Tibial artery (tissue), 4 donors: ENCODE data around the gene CYB561D2.

Experiments used
- DNase-seq, 2 donors: peaks; one replicate each; pipeline ENCODE4 v3.0.0-alpha.2; 2019
- H3K27ac ChIP-seq, 2 donors: fragments of 200-600 bp; sonication (generic) in 1 of 2; 1 replicate in 1 of 2; 2 replicates in 1 of 2; pipeline ENCODE4 v1.5.1; 2018 to 2019; ENCODE audit warnings: mild to moderate bottlenecking in 1 of 2
- H3K27me3 ChIP-seq, 2 donors: fragments of 200-600 bp; sonication (generic) in 1 of 2; one replicate each; pipeline versions ENCODE4 v1.5.1 to v1.6.0; 2016 to 2019
- H3K36me3 ChIP-seq, 3 donors: fragments of 200-600 bp; sonication (generic) in 2 of 3; one replicate each; pipeline ENCODE4 v1.5.1; 2016 to 2019; ENCODE audit warnings: mild to moderate bottlenecking in 2 of 3
- H3K4me1 ChIP-seq, 4 donors: fragments of 200-600 bp; sonication (generic) in 2 of 4; 1 replicate in 3 of 4; 2 replicates in 1 of 4; pipeline ENCODE4 v1.5.1; 2016 to 2019
- H3K4me3 ChIP-seq, 2 donors: fragments of 200-600 bp; sonication (generic) in 1 of 2; 1 replicate in 1 of 2; 2 replicates in 1 of 2; pipeline ENCODE4 v1.5.1; 2018 to 2019; ENCODE audit warnings: mild to moderate bottlenecking in 2 of 2
- H3K9me3 ChIP-seq, 3 donors: fragments of 200-600 bp; sonication (generic) in 1 of 3; one replicate each; pipeline ENCODE4 v1.5.1; 2016 to 2019
- CTCF ChIP-seq, 2 experiments: fragments of 200-600 bp in 1 of 2; fragments of 450-650 bp in 1 of 2; IDR thresholded peaks; one replicate each; pipeline ENCODE4 v1.5.1; 2017 to 2019; ENCODE audit warnings: antibody characterized with exemption in 2 of 2, mild to moderate bottlenecking in 1 of 2, moderate library complexity in 1 of 2
- intact Hi-C: fragments of 100-400 bp; cut with DNase I; formaldehyde crosslinking; loops from one replicate; pipeline ENCODE4 v1.15.0; 2023; ENCODE audit warnings: low total_unique reads

CYB561D2 gene

GRCh38 chr3:50337175-50337861 is 13.3 kb upstream of the CYB561D2 start:
- DNase-seq: peak; percentile 99 to 100
- H3K36me3 ChIP-seq: peaks cover 0 to 2% (median under 1%) of the 10 kb centered on the region in 3 donors
- peak overlapping the region; percentile 87 to 94 for H3K4me3 ChIP-seq
- no peak for TF ChIP-seq CTCF (IDR thresholded peaks at IDR 0.05)
- peaks cover 0 to 80% (median 59%) of the 10 kb centered on the region in 4 donors for H3K4me1 ChIP-seq
- intact Hi-C loops: no loop called here
- H3K27me3 ChIP-seq: no peaks in the 10 kb centered on the region
- H3K9me3 ChIP-seq: no peaks in the 10 kb centered on the region
- peak overlapping the region; percentile 98 to 99 for H3K27ac ChIP-seq

GRCh38 chr3:50338965-50339364 is 11.7 kb upstream of the CYB561D2 start:
- H3K36me3 ChIP-seq: no peaks in the 10 kb centered on the region
- TF ChIP-seq CTCF (IDR thresholded peaks at IDR 0.05): no peak
- DNase-seq: no peak
- H3K27me3 ChIP-seq: no peaks in the 10 kb centered on the region
- H3K27ac ChIP-seq: peak overlapping the region; percentile 98 to 99
- peaks cover 0 to 67% (median 52%) of the 10 kb centered on the region in 4 donors for H3K4me1 ChIP-seq
- H3K9me3 ChIP-seq: no peaks in the 10 kb centered on the region
- no peak overlapping the region for H3K4me3 ChIP-seq
- intact Hi-C loops: no loop called here

GRCh38 chr3:50339485-50340146 is 11.0 kb upstream of the CYB561D2 start:
- peak overlapping the region; percentile 98 to 99 for H3K27ac ChIP-seq
- intact Hi-C loops: loop anchor here (10.0 kb wide), 1 partner anchor 1635 kb away; the partner anchor contains the start of genes ABHD14A and ABHD14B
- no peak for TF ChIP-seq CTCF (IDR thresholded peaks at IDR 0.05)
- DNase-seq: no peak
- H3K4me1 ChIP-seq: peaks cover 0 to 60% (median 46%) of the 10 kb centered on the region in 4 donors
- no peaks in the 10 kb centered on the region for H3K9me3 ChIP-seq
- H3K4me3 ChIP-seq: peak overlapping the region; percentile 55 to 62
- H3K36me3 ChIP-seq: no peaks in the 10 kb centered on the region
- H3K27me3 ChIP-seq: no peaks in the 10 kb centered on the region

- H3K27me3 ChIP-seq: no peaks in the 10 kb centered on the region
- H3K4me1 ChIP-seq: peaks cover 0 to 59% (median 43%) of the 10 kb centered on the region in 4 donors
- no peaks in the 10 kb centered on the region for H3K36me3 ChIP-seq
- no peak for DNase-seq
- peak overlapping the region; percentile 98 to 99 for H3K27ac ChIP-seq
- H3K4me3 ChIP-seq: peak overlapping the region; percentile 55 to 62
- intact Hi-C loops: loop anchor here (10.0 kb wide), 1 partner anchor 1635 kb away; the partner anchor contains the start of genes ABHD14A and ABHD14B
- TF ChIP-seq CTCF (IDR thresholded peaks at IDR 0.05): no peak
- no peaks in the 10 kb centered on the region for H3K9me3 ChIP-seq
These were observed 10.6 kb upstream of the CYB561D2 start for GRCh38 chr3:50340147-50340447.

GRCh38 chr3:50340448-50341329 is 10.0 kb upstream of the CYB561D2 start, which contains the start of gene RASSF1:
RASSF1 (minus strand) TSS chr3:50340836; CDS start chr3:50340805, 31 bp downstream.
- DNase-seq: peak; percentile 82 to 92
- intact Hi-C loops: loop anchor here (10.0 kb wide), 1 partner anchor 1634 kb away; the partner anchor contains the start of genes ABHD14A and ABHD14B

More at GRCh38 chr3:50340448-50341329, 10.0 kb upstream of the CYB561D2 start, which contains the start of gene RASSF1:
- TF ChIP-seq CTCF (IDR thresholded peaks at IDR 0.05): no peak
- Histone ChIP-seq H3K9me3 (no peaks in the 10 kb centered on the region), H3K27me3 (no peaks in the 10 kb centered on the region), H3K36me3 (no peaks in the 10 kb centered on the region), H3K4me3 (peak within 1 kb of the TSS; percentile 55 to 62), H3K4me1 (peaks cover 0 to 59% (median 44%) of the 10 kb centered on the region in 4 donors), H3K27ac (peak within 1 kb of the TSS; percentile 98 to 99)
